Thoracic aorta (tissue), 2 donors: ENCODE results near the gene ETS2. TPM values are rescaled to one million over a fixed set of nuclear protein-coding genes. Genes with fewer than 3 reads are reported as not detected.

ENCODE experiments used
- ATAC-seq: fragments of 150-250 bp; one replicate; pipeline ENCODE4 v1.8.0; 2017; ENCODE audit warnings: low read depth; ENCODE audit not compliant: insufficient number of reproducible peaks, low FRiP score
- DNase-seq: peaks from one replicate; pipeline ENCODE4 v3.0.0-alpha.2; 2020; ENCODE audit warnings: low spot score
- H3K27ac ChIP-seq, 2 donors: fragments of 200-600 bp; sonication (generic); 1 replicate in 1 of 2; 2 replicates in 1 of 2; pipeline ENCODE4 v1.5.1; 2016; ENCODE audit warnings: mild to moderate bottlenecking in 2 of 2, moderate library complexity in 2 of 2
- H3K27me3 ChIP-seq: fragments of 200-600 bp; sonication (generic); replicated peaks from 2 replicates; pipeline ENCODE4 v1.6.0; 2016; ENCODE audit warnings: mild to moderate bottlenecking; ENCODE audit not compliant: insufficient read depth
- H3K36me3 ChIP-seq: fragments of 200-600 bp; sonication (generic); one replicate; pipeline ENCODE4 v1.5.1; 2016
- H3K4me1 ChIP-seq, 2 donors: fragments of 200-600 bp; sonication (generic); 1 replicate in 1 of 2; 2 replicates in 1 of 2; pipeline versions ENCODE4 v1.5.1 to v1.6.0; 2016; ENCODE audit warnings: low read depth in 2 of 2, mild to moderate bottlenecking in 1 of 2; ENCODE audit not compliant: control insufficient read depth in 1 of 2
- H3K4me3 ChIP-seq: fragments of 200-600 bp; sonication (generic); 2 replicates; pipeline ENCODE4 v1.5.1; 2016; ENCODE audit warnings: mild to moderate bottlenecking
- H3K9me3 ChIP-seq: fragments of 200-600 bp; sonication (generic); 2 replicates; pipeline ENCODE4 v1.5.1; 2016
- total RNA-seq, 2 donors: library from RNA; depleted of rRNA; stranded (reverse); fragments of >200 nt; gene quantifications; one replicate each; pipeline versions ENCODE4 v1.1.0 to v1.2.3, GENCODE V29; 2016
- TF ChIP-seq, protein P1 (sequence below): fragments of 200-600 bp; sonication (generic); IDR thresholded peaks from one replicate; pipeline ENCODE4 v1.5.1; 2019; ENCODE audit warnings: antibody characterized with exemption

Gene ETS2
- total RNA-seq, 2 donors from 2014 or later = 120 to 226 TPM

DNA sequence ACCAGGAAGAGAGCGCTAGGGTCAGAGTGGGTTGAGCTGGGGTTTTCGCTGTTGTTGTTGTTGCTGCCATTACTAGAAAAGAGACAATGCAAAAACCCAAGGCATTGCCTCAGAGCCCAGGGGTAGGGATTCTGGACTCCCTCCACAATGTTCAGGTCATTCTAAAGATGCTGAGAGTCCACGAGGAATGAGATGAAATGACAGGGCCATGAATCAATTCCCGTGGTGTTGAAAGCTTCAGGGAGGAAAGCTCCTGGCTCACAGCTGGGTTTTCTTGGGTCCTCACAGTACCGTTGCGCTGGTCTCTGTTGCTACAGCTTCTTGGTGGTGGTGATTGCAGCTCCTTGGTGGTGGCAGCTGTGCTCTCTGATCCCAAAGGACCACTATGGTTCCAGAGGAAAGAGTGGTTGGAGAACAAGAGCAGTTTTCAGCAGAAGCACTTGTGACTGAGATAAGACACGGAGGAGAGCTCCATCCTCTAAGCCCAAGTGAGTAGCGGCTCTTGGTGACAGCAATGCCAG, 58.2 kb downstream of the ETS2 start:
- Histone ChIP-seq H3K4me1 (no peaks in the 10 kb centered on the region), H3K27me3 (no peaks in the 10 kb centered on the region), H3K36me3 (no peaks in the 10 kb centered on the region), H3K27ac (no peak overlapping the region), H3K9me3 (no peaks in the 10 kb centered on the region), H3K4me3 (no peak overlapping the region)
- DNase-seq (no peak), ATAC-seq (no peak)
- TF ChIP-seq, protein P1, sequence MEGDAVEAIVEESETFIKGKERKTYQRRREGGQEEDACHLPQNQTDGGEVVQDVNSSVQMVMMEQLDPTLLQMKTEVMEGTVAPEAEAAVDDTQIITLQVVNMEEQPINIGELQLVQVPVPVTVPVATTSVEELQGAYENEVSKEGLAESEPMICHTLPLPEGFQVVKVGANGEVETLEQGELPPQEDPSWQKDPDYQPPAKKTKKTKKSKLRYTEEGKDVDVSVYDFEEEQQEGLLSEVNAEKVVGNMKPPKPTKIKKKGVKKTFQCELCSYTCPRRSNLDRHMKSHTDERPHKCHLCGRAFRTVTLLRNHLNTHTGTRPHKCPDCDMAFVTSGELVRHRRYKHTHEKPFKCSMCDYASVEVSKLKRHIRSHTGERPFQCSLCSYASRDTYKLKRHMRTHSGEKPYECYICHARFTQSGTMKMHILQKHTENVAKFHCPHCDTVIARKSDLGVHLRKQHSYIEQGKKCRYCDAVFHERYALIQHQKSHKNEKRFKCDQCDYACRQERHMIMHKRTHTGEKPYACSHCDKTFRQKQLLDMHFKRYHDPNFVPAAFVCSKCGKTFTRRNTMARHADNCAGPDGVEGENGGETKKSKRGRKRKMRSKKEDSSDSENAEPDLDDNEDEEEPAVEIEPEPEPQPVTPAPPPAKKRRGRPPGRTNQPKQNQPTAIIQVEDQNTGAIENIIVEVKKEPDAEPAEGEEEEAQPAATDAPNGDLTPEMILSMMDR = no peak

DNA sequence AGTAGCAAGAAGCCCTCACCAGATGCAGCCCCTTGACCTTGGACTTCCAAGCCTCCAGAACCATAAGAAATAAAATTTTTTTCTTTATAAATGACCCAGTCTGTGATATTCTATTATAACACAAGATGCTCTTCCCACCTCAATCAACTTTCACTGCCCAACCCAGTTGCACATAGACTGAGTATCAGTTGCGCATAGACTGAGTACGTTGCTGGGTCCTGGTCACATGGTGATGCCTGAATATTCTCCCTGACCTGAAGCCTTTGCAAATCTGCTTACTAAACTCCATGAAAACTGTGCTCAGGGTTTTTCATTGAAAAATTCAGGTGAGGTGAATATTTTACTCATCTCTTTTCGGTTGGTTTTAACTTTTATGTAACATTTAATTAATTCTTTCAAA, 59.2 kb downstream of the ETS2 start:
- H3K4me1 ChIP-seq = no peaks in the 10 kb centered on the region
- no peaks in the 10 kb centered on the region for H3K9me3 ChIP-seq
- DNase-seq = no peak
- no peaks in the 10 kb centered on the region for H3K27me3 ChIP-seq
- H3K27ac ChIP-seq = no peak overlapping the region
- no peaks in the 10 kb centered on the region for H3K36me3 ChIP-seq
- ATAC-seq = no peak
- no peak overlapping the region for H3K4me3 ChIP-seq
- TF ChIP-seq, protein P1 = no peak

DNA sequence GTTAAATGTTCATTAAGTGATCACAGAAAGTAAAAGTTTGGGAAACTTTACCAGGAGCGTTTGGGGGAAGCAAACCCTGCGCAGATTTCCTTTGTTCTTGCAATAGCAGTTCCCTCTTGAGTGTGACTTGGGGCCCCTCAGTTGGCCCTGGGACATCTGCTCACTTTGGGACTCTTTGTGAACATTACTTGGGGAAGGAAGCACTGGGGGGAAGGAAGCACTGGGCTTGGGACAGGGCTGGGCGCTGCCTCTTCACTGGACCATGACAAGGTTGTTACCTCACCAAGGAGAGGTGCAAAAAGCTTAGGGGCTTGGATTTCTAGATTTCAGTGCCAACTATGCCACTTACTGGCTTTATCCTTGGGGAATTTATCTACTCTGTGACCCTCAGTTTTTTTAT, 63.5 kb downstream of the ETS2 start:
- TF ChIP-seq, protein P1 = no peak
- no peaks in the 10 kb centered on the region for H3K36me3 ChIP-seq
- H3K9me3 ChIP-seq = no peaks in the 10 kb centered on the region
- no peak overlapping the region for H3K4me3 ChIP-seq
- no peak overlapping the region for H3K27ac ChIP-seq
- DNase-seq (no peak), ATAC-seq (no peak)
- no peaks in the 10 kb centered on the region for H3K4me1 ChIP-seq
- H3K27me3 ChIP-seq = no peaks in the 10 kb centered on the region

DNA sequence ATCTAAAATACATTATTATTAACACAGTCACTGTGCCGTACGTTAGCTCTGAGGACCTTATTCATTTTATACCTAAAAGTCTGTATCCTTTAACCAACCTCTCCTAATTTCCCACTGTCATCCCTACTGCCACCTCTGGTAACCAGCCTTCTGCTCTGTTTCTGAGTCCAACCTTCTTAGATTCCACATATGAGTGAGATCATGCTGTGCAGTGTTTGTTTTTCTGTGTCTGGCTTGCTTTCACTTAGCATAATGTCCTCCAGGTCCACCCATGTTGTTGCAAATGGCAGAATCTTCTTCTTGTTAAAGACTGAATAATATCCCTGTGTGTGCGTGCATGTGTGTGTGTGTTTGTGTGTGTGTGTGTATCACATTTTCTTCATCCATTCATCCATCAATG, 64.2 kb downstream of the ETS2 start:
- TF ChIP-seq, protein P1 = no peak
- H3K4me1 ChIP-seq = no peaks in the 10 kb centered on the region
- ATAC-seq (no peak), DNase-seq (no peak)
- H3K27ac ChIP-seq = no peak overlapping the region
- no peaks in the 10 kb centered on the region for H3K27me3 ChIP-seq
- H3K36me3 ChIP-seq = no peaks in the 10 kb centered on the region
- no peaks in the 10 kb centered on the region for H3K9me3 ChIP-seq
- H3K4me3 ChIP-seq = no peak overlapping the region
